HFFc6 (cell line): ENCODE measurements around the gene EAPP. TPM values are rescaled to one million over a fixed set of nuclear protein-coding genes. Genes with fewer than 3 reads are reported as not detected.
"Not testable (repeated sequence)": the region's sequence is repeated elsewhere in the genome, so short reads cannot be mapped to it uniquely, and the experiment has no call there.

ENCODE experiments used
- DNase-seq: peaks from one replicate; pipeline ENCODE4 v3.0.0-alpha.2; 2018
- H3K27ac Mint-ChIP-seq: 2 replicates; pipeline ENCODE4 v1.8.0; 2020; ENCODE audit warnings: mild to moderate bottlenecking, mixed read lengths
- H3K27me3 Mint-ChIP-seq: 2 replicates; pipeline ENCODE4 v1.8.0; 2021; ENCODE audit warnings: mild to moderate bottlenecking, moderate library complexity, mixed read lengths; ENCODE audit not compliant: insufficient read depth
- H3K36me3 Mint-ChIP-seq: 2 replicates; pipeline ENCODE4 v1.8.0; 2021; ENCODE audit warnings: low read depth, mixed read lengths
- H3K4me1 Mint-ChIP-seq: 2 replicates; pipeline ENCODE4 v1.8.0; 2020; ENCODE audit warnings: low read depth, mixed read lengths
- H3K4me3 Mint-ChIP-seq: 2 replicates; pipeline ENCODE4 v1.8.0; 2020; ENCODE audit warnings: mild to moderate bottlenecking, moderate library complexity, mixed read lengths
- H3K9me3 Mint-ChIP-seq: 2 replicates; pipeline ENCODE4 v1.8.0; 2020; ENCODE audit warnings: mild to moderate bottlenecking, mixed read lengths
- total RNA-seq, 6 experiments: library from RNA; stranded (reverse); fragmentation: NEBNext Ultra II Directional; extraction: Animal tissue kit (Norgen Biotek cat#: 25700); gene quantifications; 2 replicates in 1 of 6; 3 replicates in 5 of 6; pipeline ENCODE4 v1.2.3, GENCODE V29; 2021
- TF ChIP-seq, protein P1 (sequence below): fragments of 200-600 bp; sonication (generic); IDR thresholded peaks from 2 replicates; pipeline ENCODE4 v1.5.0; 2021; ENCODE audit warnings: antibody characterized with exemption, mild to moderate bottlenecking

Gene EAPP
- total RNA-seq, 6 experiments from 2014 or later, result 28.2 to 34.9 (median 30.4) TPM

GRCh38 chr14:34538871-34539406, 562 bp downstream of the EAPP start:
- Mint-ChIP-seq H3K4me3 (peak overlapping the region; percentile 100), H3K27me3 (peaks cover 3% of the 10 kb centered on the region), H3K4me1 (peaks cover 27% of the 10 kb centered on the region), H3K36me3 (peaks cover 4% of the 10 kb centered on the region; the same call in 1 of the 2 replicates), H3K9me3 (no peaks in the 10 kb centered on the region), H3K27ac (peak overlapping the region; percentile 99)
- DNase-seq, result no peak
- TF ChIP-seq, protein P1, sequence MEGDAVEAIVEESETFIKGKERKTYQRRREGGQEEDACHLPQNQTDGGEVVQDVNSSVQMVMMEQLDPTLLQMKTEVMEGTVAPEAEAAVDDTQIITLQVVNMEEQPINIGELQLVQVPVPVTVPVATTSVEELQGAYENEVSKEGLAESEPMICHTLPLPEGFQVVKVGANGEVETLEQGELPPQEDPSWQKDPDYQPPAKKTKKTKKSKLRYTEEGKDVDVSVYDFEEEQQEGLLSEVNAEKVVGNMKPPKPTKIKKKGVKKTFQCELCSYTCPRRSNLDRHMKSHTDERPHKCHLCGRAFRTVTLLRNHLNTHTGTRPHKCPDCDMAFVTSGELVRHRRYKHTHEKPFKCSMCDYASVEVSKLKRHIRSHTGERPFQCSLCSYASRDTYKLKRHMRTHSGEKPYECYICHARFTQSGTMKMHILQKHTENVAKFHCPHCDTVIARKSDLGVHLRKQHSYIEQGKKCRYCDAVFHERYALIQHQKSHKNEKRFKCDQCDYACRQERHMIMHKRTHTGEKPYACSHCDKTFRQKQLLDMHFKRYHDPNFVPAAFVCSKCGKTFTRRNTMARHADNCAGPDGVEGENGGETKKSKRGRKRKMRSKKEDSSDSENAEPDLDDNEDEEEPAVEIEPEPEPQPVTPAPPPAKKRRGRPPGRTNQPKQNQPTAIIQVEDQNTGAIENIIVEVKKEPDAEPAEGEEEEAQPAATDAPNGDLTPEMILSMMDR, result no peak

DNA sequence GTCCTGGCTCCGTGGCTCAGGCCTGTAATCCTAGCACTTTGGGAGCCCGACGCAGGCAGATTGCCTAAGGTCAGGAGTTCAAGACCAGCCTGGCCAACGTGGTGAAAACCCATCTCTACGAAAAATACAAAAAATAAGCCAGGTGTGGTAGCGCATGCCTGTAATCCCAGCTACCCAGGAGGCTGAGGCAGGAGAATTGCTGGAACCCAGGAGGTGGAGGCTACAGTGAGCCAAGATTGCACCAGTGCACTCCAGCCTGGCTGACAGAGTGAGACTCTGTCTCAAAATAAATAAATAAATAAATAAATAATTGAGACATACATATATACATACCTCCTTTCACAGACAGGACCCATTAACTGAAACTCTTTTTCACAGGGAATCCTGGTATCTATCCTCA, 1.4 kb downstream of the EAPP start:
- Mint-ChIP-seq H3K4me3 (peak overlapping the region; percentile 100), H3K4me1 (peaks cover 27% of the 10 kb centered on the region), H3K27ac (peak overlapping the region; percentile 99)
- not testable (repeated sequence) for H3K9me3 Mint-ChIP-seq, DNase-seq, H3K27me3 Mint-ChIP-seq, H3K36me3 Mint-ChIP-seq

DNA sequence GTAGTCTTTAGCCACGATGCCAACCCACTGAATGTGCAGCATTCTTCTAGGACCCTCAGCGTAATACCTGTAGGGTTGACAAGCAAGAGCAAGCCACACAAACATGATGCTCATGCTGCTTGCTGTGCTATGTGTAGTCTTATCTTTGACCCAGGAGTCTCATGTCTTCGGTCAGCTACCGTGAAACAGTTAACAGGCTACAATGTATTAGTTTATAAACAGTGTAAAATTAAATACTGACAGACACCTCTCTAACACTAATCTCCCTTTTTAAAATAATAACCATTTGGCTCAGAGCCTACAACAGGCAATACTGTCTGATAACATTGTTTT, 1.9 kb downstream of the EAPP start:
- 0 out of 2 replicates have a peak overlapping the region, but pooled peaks have one; percentile 100 for H3K4me3 Mint-ChIP-seq
- H3K9me3 Mint-ChIP-seq, result no peaks in the 10 kb centered on the region
- peaks cover 27% of the 10 kb centered on the region for H3K4me1 Mint-ChIP-seq
- peak overlapping the region; percentile 51; the same call in 1 of the 2 replicates for H3K27ac Mint-ChIP-seq
- no peak for DNase-seq
- H3K27me3 Mint-ChIP-seq, result peaks cover 3% of the 10 kb centered on the region
- peaks cover 10% of the 10 kb centered on the region for H3K36me3 Mint-ChIP-seq
- TF ChIP-seq, protein P1, result no peak

DNA sequence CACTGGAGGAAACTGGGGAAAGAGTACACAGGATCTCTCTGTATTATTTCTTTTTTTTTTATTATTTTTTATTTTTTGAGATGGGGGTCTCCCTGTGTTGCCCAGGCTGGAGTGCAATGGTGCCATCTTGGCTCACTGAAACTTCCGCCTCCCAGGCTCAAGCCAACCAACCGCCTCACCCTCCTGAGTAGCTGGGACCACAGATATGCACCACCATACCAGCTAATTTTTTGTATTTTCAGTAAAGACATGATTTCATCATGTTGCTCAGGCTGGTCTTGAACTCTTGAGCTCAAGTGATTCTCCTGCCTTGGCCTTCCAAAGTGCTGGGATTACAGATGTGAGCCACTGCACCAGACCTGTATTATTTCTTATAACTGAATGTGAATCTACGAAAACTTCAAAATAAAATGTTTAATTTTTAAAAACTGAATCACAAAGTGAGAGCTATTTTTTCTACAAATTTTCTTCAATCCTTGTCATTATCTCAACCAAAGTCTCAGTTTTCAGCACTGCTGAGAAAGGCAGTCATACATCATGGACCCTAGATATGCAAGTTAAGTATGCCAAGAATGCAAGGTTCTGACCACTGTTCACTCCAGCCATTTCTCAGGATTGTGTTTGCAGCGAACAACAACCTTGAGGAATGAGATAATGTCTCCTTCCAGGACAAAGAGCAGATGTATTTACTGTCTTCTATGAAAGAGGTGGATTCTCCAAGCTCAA, 2.4 kb downstream of the EAPP start:
- TF ChIP-seq, protein P1, result no peak
- H3K27me3 Mint-ChIP-seq, result peaks cover 3% of the 10 kb centered on the region
- no peaks in the 10 kb centered on the region for H3K9me3 Mint-ChIP-seq
- H3K36me3 Mint-ChIP-seq, result peaks cover 10% of the 10 kb centered on the region
- H3K27ac Mint-ChIP-seq, result peak overlapping the region; percentile 51; the same call in 1 of the 2 replicates
- peak; percentile 54 for DNase-seq
- peaks cover 27% of the 10 kb centered on the region for H3K4me1 Mint-ChIP-seq
- 0 out of 2 replicates have a peak overlapping the region, but pooled peaks have one; percentile 5 for H3K4me3 Mint-ChIP-seq

GRCh38 chr14:34527591-34527990, 11.9 kb downstream of the EAPP start:
- Mint-ChIP-seq H3K27ac (no peak overlapping the region), H3K36me3 (peaks cover 15% of the 10 kb centered on the region), H3K27me3 (no peaks in the 10 kb centered on the region), H3K4me3 (no peak overlapping the region), H3K9me3 (no peaks in the 10 kb centered on the region), H3K4me1 (no peaks in the 10 kb centered on the region)
- TF ChIP-seq, protein P1, result no peak
- DNase-seq, result no peak

GRCh38 chr14:34524216-34524615, 15.3 kb downstream of the EAPP start:
- H3K4me1 Mint-ChIP-seq, DNase-seq, H3K27ac Mint-ChIP-seq, H3K4me3 Mint-ChIP-seq, H3K27me3 Mint-ChIP-seq, H3K9me3 Mint-ChIP-seq: not testable (repeated sequence)
- peaks cover 34% of the 10 kb centered on the region for H3K36me3 Mint-ChIP-seq
